ENCODE results near the gene CEP57.

The CEP57 gene

DNA sequence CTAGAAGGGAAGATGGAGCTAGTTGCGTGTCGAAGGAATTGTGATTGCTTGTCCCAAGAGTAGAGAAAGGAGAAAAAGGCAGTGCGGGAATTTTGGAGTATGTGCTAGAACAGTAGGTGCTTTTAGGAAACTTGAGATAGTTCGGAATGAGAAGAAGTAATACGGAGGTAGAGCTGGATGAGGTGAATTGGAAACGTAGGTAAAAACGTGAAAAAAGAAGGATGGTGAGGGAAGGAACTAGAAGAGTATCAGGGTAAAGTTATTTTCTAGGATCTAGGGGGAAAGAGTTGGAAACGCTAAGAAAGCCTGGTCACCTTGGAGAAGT is 1.4 kb downstream of the CEP57 start:
- H3K9ac ChIP-seq (ENCODE audit: low read length) = peak overlapping the region; percentile 100
- peak overlapping the region; percentile 77 for H3K4me2 ChIP-seq (ENCODE audit: low read depth, low read length, poor library complexity, severe bottlenecking)
- H4K20me1 ChIP-seq (ENCODE audit: low read depth, low read length) = peaks cover 23% of the 10 kb centered on the region; the same call in 1 of the 2 replicates
- no peaks in the 10 kb centered on the region for H3K9me2 ChIP-seq (replicated peaks; ENCODE audit: insufficient read depth, low read length)
- H3K4me3 ChIP-seq (ENCODE audit: insufficient read depth, low read length, poor library complexity, severe bottlenecking) = peak overlapping the region; percentile 87
- no peaks in the 10 kb centered on the region for H3K27me3 ChIP-seq (ENCODE audit: low read length)
- no peak overlapping the region for H2AFZ ChIP-seq (ENCODE audit: low read depth, low read length, severe bottlenecking)
- H3K27ac ChIP-seq (ENCODE audit: low read depth, low read length) = no peak overlapping the region
- TF ChIP-seq EZH2phosphoT487 (conservative IDR thresholded peaks at IDR 0.05; ENCODE audit: low read length) = no peak
- TF ChIP-seq, protein P1, sequence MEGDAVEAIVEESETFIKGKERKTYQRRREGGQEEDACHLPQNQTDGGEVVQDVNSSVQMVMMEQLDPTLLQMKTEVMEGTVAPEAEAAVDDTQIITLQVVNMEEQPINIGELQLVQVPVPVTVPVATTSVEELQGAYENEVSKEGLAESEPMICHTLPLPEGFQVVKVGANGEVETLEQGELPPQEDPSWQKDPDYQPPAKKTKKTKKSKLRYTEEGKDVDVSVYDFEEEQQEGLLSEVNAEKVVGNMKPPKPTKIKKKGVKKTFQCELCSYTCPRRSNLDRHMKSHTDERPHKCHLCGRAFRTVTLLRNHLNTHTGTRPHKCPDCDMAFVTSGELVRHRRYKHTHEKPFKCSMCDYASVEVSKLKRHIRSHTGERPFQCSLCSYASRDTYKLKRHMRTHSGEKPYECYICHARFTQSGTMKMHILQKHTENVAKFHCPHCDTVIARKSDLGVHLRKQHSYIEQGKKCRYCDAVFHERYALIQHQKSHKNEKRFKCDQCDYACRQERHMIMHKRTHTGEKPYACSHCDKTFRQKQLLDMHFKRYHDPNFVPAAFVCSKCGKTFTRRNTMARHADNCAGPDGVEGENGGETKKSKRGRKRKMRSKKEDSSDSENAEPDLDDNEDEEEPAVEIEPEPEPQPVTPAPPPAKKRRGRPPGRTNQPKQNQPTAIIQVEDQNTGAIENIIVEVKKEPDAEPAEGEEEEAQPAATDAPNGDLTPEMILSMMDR (IDR thresholded peaks at IDR 0.05; ENCODE audit: insufficient read depth, low read length, poor library complexity, severe bottlenecking) = no peak
- no peaks in the 10 kb centered on the region for H3K9me3 ChIP-seq (ENCODE audit: insufficient read depth, low read length)
- peaks cover 9% of the 10 kb centered on the region; the same call in 1 of the 2 replicates for H3F3A ChIP-seq (ENCODE audit: insufficient read depth)
- H3K36me3 ChIP-seq (ENCODE audit: low read length) = peaks cover 17% of the 10 kb centered on the region
- peaks cover 82% of the 10 kb centered on the region for H3K79me2 ChIP-seq (ENCODE audit: insufficient read depth, low read length)

DNA sequence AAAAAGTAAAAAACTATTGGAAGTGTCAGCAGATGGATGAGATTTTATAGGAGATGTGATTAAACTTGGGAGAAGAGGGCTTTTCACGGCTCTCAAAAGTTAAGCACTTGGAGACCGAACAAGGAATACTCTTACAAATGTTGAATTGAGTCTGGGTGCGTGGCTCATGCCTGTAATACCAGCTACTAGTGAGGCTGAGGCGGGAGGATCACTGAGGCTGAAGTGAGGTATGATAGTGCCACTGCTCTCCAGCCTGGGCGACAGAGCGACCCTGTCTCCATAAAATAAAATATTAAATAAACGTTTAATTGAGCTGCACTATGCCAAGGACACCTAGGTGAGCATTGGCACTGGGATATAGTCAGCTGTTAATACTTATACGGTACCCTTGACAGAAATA is 1.9 kb downstream of the CEP57 start:
- TF ChIP-seq, protein P1 (IDR thresholded peaks at IDR 0.05; ENCODE audit: insufficient read depth, low read length, poor library complexity, severe bottlenecking) = no peak
- TF ChIP-seq EZH2phosphoT487 (conservative IDR thresholded peaks at IDR 0.05; ENCODE audit: low read length) = no peak
- H3K9me2 ChIP-seq (replicated peaks; ENCODE audit: insufficient read depth, low read length) = no peaks in the 10 kb centered on the region
- H3F3A ChIP-seq (ENCODE audit: insufficient read depth) = peaks cover 9% of the 10 kb centered on the region; the same call in 1 of the 2 replicates
- peaks cover 13% of the 10 kb centered on the region for H3K36me3 ChIP-seq (ENCODE audit: low read length)
- H2AFZ ChIP-seq (ENCODE audit: low read depth, low read length, severe bottlenecking) = no peak overlapping the region
- H3K27ac ChIP-seq (ENCODE audit: low read depth, low read length) = no peak overlapping the region
- peaks cover 85% of the 10 kb centered on the region for H3K79me2 ChIP-seq (ENCODE audit: insufficient read depth, low read length)
- no peaks in the 10 kb centered on the region for H3K9me3 ChIP-seq (ENCODE audit: insufficient read depth, low read length)
- peak overlapping the region; percentile 87 for H3K4me3 ChIP-seq (ENCODE audit: insufficient read depth, low read length, poor library complexity, severe bottlenecking)
- no peaks in the 10 kb centered on the region for H3K27me3 ChIP-seq (ENCODE audit: low read length)
- H4K20me1 ChIP-seq (ENCODE audit: low read depth, low read length) = peaks cover 23% of the 10 kb centered on the region; the same call in 1 of the 2 replicates
- peak overlapping the region; percentile 77 for H3K4me2 ChIP-seq (ENCODE audit: low read depth, low read length, poor library complexity, severe bottlenecking)
- peak overlapping the region; percentile 100; the same call in 1 of the 2 replicates for H3K9ac ChIP-seq (ENCODE audit: low read length)

DNA sequence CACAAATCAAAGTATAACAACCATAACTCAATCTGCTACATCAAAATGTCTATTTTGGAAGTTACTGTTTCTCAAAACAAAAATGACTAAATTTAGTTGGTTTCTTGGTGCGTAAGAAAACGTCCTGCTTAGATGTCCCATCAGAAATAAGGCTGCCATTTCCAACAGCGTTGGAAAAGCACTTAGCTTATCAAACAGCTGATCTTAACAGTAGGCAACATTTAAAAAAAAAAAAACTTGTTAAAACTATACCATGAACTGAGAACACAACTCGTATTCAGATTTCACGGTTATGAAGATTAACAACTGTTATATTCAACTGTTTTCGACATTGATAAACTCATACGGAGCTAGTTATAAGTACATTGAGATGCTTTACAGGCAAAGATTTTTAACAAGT is 2.4 kb downstream of the CEP57 start:
- H3K4me2 ChIP-seq (ENCODE audit: low read depth, low read length, poor library complexity, severe bottlenecking) = peak overlapping the region; percentile 77
- H3K9me3 ChIP-seq (ENCODE audit: insufficient read depth, low read length) = no peaks in the 10 kb centered on the region
- H3K4me3 ChIP-seq (ENCODE audit: insufficient read depth, low read length, poor library complexity, severe bottlenecking) = no peak overlapping the region
- H3K27me3 ChIP-seq (ENCODE audit: low read length) = no peaks in the 10 kb centered on the region
- H2AFZ ChIP-seq (ENCODE audit: low read depth, low read length, severe bottlenecking) = no peak overlapping the region
- H3F3A ChIP-seq (ENCODE audit: insufficient read depth) = peaks cover 9% of the 10 kb centered on the region; the same call in 1 of the 2 replicates
- no peaks in the 10 kb centered on the region for H3K9me2 ChIP-seq (replicated peaks; ENCODE audit: insufficient read depth, low read length)
- H3K36me3 ChIP-seq (ENCODE audit: low read length) = peaks cover 9% of the 10 kb centered on the region
- no peak overlapping the region for H3K9ac ChIP-seq (ENCODE audit: low read length)
- TF ChIP-seq, protein P1 (IDR thresholded peaks at IDR 0.05; ENCODE audit: insufficient read depth, low read length, poor library complexity, severe bottlenecking) = no peak
- TF ChIP-seq EZH2phosphoT487 (conservative IDR thresholded peaks at IDR 0.05; ENCODE audit: low read length) = no peak
- H3K79me2 ChIP-seq (ENCODE audit: insufficient read depth, low read length) = peaks cover 85% of the 10 kb centered on the region
- H4K20me1 ChIP-seq (ENCODE audit: low read depth, low read length) = peaks cover 23% of the 10 kb centered on the region; the same call in 1 of the 2 replicates
- no peak overlapping the region for H3K27ac ChIP-seq (ENCODE audit: low read depth, low read length)
